GM19099 (cell line): ENCODE results near the gene SLC26A3.

Experiments
- POLR2A ChIP-seq: IDR thresholded peaks from 3 replicates; pipeline ENCODE4 v1.6.1; 2011; ENCODE audit warnings: low read depth; ENCODE audit not compliant: insufficient read length; ENCODE audit errors: extremely low read depth

SLC26A3 gene

DNA sequence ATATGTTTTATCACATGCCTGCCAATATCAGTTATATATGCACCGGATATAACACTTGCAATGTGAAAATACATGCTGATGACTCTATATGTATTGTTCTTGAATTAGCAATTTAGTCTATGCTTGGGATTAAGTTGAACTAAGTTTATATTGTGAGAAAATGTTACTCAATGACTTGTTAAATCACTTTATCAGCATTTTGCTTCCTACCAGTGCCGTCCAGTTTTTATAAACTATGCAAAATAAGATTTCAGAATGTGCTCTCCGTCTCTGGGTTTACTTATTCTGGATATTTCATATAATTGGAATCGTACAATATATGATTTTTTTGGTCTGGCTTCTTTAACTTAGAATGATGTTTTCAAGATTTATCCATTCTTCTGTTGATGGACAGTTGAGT lies 25.5 kb upstream of the SLC26A3 start:
- no peak for TF ChIP-seq POLR2A

DNA sequence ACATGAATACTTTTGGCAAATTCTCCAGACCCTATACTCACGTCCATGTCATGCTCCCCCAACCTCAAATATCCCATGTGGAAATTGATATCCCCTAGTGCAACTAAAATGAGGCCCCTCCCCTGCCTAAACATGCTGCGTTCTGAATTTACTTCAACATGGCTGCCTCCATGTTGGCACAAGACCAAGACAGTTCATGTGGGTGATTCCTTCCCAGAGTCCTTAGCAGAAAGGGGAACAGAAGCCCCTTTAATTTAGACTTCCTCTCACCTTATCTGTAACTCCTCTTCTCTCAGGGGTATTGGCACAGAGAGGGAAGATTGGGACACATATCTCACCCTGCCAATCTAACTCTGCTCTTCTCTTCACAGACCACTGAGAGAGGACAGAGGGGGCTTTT lies 24.5 kb upstream of the SLC26A3 start:
- TF ChIP-seq POLR2A, result no peak

DNA sequence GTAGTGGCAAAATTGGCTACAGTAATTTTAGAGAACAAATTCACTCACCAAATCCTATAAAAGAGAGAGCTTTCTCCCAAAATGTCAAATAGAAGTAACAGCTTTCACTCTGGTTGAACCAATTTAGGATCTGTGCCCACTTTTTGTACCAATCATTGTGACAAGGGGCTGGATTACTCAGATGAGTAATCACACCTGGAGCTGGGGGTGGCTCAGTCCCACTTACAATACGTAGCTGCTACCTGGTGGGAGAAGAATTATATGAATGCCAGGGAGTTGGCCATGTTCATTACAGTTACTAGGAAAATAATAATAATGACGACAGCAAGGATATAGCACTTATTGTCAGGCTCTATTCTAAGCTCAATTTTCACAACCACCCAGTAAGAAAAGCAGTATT lies 23.4 kb upstream of the SLC26A3 start:
- no peak for TF ChIP-seq POLR2A

DNA sequence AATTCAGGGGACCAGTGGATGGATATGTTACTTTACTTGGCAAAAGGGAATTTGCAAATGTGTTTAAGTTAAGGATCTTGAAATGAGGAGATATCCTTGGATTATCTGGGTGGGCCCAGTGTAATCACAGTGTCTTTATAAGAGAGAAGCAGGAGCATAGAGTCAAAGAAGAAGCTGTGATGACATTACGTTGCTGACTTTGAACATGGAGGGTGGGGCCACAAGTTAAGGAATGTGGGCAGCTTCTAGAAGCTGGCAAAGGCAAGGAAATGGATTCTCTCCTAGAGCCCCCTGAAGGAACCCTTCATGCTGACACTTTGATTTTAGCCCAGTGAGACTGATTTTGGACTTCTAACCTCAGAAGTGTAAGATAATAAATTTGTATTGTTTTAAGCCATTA lies 21.8 kb upstream of the SLC26A3 start:
- TF ChIP-seq POLR2A, result no peak

DNA sequence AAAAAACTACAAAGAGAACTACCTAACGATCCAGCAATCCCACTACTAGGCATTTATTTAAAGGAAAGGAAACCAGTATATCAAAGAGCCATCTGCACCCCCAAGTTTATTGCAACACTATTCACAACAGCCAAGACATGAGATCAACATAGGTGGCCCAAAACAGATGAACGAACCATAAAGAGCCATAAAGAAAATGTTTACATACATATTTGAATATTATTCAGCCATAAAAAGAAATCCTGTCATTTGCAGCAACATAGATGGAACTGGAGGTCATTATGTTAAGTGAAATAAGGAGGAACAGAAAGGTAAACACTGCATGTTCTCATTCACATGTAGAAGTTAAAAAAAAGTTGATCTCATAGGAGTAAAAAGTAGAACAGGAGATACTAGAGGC lies 15.6 kb upstream of the SLC26A3 start:
- no peak for TF ChIP-seq POLR2A

DNA sequence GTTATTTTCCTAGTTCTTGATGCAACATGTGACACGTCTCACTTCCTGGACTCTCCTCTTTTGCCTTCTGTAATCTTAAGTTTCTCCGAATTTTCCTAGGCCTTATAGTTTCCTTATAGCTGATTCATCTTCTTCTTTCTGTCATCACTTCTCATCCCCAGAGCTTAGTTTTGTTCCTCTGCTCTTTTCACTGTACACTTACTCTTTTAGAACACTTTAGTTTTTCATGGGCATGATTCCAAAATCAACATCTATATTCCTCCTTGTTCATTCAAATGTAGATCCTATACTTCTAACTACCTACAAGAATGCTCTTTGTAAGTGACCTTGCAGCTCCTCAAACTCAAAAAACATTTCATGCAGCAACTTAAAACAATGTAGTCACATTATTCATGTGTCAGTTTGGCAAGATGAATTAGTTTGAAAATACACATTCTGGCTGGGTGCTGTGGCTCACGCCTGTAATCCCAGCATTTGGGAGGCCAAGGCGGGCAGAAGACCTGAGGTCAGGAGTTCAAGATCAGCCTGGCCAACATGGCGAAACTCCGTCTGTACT lies 13.1 kb upstream of the SLC26A3 start:
- TF ChIP-seq POLR2A, result no peak

DNA sequence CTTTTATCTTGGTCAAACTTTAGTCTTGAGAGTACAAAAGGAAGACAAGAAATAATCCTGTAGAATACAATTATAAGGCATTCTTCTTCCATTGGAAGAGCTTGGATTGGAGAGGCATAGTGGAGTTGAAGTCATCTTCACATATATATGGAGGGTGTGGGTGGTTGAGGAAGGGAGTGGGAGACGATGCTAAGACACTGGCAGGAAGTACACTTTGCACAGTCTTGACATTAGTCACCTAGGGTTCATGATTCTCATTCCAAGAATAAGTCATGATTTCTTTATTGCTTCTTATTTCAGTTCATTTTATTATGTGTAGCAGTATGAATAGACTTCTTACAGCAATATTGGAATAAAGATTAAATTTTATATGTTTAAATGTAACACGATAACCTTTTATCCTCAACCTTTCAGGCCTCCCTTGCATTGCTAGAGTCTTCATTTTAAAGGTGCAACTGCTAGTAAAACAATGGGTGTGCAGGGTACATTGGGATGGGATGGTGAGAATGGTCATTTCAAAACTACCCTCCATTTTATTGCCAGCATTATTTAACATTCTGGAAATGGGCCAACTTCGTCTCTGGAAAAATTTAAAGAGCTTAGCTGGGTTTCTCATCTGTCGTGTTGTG lies 12.3 kb upstream of the SLC26A3 start:
- no peak for TF ChIP-seq POLR2A

DNA sequence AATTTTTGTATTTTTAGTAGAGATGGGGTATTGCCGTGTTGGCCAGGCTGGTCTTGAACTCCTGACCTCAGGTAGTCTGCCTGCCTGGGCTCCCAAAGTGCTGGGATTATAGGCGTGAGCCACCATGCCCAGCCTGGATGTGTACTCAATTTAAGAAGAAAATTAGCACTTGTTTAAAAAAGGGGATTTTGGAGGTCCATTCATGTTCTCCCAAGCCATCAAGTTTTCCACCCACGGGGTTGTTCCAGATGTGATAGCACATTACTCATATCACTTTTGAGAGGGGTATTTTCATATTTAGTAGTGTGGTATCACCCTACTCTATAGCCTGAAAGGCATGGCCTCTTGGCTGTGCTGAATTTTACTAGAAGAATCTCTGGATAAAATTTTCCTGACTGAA lies 10.5 kb upstream of the SLC26A3 start:
- no peak for TF ChIP-seq POLR2A

DNA sequence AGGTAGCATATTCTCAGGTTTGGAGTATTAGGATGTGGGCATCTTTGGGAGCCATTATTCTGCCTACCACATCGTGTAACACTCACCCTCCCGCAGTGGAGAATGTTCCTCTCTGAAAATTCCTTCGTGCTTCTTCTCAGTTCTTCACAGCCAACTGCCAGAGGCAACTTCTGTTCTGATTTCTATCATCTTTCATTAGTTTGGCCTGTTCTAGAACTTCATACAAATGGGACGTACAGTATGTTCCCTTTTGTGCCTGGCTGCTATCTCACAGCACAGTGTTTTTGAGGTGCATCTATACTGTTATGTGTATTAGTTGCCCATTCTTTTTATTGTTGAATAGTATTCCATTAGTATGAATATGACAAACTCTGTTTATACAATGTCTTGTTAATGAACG lies 8.9 kb upstream of the SLC26A3 start:
- TF ChIP-seq POLR2A, result no peak

DNA sequence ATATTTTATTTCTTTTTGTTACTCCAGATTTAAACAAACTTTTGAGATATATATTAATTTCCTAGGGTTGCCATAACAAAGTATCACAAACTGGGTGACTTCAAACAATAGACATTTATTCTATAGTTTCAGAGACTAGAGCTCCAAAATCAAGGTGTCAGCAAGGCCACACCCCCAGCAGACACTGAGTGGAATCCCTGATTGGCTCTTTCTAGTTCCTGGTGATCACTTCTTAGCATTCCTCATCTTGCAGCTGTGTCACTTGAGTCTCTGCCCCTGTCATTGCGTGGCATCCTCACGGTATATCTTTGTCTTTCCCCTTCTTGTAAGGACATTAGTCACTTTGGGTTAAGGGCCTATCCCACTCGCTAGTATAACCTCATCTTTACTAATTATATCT lies 7.6 kb upstream of the SLC26A3 start:
- TF ChIP-seq POLR2A, result no peak

DNA sequence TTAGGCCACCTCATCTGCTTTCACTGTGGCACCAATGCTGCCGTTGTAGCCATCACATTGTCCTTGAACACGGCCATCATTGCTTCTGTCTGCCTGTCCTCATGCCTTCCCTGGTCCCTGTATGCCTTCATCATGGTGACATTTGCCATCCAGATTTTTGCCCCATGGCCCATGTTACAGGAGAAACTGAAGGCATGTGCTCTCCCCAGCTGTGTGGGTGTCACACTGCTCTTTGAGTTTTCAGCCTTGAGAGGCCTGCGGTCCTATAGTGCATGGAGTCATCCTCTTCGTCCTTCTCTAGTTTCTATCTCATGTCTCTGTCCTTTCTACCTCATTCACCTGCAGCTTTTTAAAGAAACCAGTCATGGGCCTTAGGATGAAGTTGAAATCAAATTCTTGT lies 6.2 kb upstream of the SLC26A3 start:
- no peak for TF ChIP-seq POLR2A

DNA sequence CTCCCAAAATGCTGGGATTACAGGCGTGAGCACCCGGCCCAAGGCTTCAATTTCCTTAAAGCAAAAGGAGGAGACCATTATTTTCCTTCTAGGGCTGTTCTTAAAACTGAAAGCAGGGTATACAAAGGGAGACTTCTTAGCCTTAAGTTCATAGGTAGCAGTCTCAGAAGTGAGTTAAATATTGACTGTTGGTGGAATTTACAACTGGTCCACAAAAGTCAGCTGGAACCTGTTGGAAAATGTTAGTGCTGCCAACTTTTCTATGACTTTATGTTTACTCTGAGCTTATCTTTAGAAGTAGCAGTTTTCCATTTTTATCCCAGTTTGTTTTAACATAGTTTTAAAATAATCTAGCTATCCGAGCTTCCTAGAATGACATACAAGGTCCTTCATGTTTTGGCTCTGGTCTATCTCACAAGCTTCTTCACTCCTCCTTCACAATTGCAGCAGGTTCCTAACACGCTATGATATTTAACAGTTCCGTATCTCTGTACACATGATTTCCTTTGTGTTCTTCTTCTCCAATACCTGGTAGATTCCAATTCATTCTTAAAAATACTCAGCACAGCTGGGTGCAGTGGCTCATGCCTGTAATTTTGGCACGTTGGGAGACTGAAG lies 3.3 kb downstream of the SLC26A3 start:
- no peak for TF ChIP-seq POLR2A

DNA sequence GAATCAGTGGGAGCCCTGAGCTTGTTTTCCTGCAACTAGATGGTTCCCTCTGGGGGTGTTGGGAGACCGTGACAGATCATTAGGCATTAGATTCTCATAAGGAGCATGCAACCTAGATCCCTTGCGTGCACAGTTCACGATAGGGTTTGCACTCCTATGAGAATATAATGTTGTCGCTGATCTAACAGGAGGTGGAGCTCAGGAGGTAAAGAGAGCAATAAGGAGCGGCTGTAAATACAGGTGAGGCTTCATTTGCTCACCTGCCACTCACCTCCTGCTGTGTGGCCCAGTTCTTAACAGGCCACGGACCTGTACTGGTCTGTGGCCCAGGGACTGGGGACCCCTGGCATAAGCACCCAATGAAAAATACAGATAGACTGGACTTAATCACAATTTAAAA lies 10.7 kb downstream of the SLC26A3 start:
- no peak for TF ChIP-seq POLR2A

DNA sequence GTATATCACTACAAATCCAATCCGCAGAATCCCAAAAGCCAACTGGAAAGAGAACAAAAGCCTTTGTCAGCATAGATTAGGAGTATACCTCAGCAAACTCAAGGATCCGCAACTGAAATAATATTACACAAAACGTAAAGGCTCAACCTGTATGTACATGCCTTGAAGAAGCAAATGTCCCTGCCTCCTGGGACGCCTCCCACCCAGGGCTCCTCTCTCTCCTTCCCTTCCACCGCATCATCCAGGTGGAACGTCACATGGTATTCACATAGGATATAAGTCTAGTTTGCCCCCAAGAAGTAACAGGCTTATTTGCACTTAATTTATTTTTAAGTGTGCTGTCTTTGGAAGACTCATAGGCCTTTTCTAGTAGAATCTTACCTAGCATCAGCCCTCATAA lies 13.4 kb downstream of the SLC26A3 start:
- no peak for TF ChIP-seq POLR2A

DNA sequence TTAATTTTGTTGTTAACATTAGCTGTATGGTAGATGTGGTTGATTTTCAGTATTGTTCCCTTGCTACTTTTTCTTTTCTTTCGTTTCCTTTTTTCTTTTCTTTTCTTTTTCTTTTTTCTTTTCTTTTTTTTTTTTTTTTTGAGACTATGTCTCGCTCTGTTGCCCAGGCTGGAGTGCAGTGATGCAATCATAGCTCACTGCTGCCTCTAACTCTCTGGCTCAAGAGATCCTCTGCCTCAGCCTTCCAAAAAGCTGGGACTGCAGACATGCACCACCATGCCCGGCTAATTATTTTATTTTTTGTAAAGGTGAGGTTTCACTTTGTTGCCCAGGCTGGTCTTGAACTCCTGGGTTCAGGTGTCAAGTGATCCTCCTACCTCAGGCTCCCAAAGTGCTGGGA lies 14.4 kb downstream of the SLC26A3 start:
- TF ChIP-seq POLR2A, result no peak

DNA sequence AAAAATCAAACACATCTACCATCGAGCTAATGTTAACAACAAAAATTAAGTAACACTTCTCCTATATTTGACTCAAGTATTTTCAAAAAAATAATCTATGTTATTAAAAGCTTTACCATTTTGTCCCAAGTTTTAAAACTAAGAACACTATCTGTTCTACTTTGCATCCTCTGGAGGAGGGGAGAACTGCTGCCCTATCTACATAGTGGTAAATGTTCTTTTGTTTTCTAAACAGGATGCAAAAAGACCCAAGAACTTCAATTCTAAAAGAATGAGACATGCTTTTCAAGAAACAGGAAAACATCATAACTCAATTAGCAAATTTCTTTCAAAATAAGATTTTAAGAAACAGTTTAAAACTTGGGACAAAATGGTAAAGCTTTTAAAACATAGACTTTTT lies 14.8 kb downstream of the SLC26A3 start:
- TF ChIP-seq POLR2A, result no peak

DNA sequence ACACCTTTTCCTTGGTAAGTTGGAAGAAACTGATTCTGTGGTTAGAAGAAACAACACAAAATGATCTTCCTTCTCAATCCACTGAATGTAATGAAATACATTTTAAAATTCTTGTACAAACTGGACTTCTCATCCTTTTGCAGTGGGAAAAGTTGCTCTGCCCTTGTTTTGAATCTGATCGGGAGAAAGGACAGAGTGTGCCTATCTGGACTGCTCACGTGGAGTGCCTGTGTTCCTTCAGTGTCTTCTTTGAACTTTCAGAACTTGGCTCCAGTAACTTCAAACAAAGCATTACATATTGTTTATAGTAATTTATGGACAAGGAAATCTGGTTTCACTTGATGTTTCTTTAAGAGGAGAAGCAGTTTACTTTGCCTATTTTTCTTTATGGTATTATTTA lies 17.1 kb downstream of the SLC26A3 start:
- TF ChIP-seq POLR2A, result no peak
